Measurements from ENCODE around the gene HLTF. TPM values are rescaled to one million over a fixed set of nuclear protein-coding genes. Genes with fewer than 3 reads are reported as not detected.
A peak's percentile ranks its signal among the peaks of the same experiment; 100 is the strongest.

HLTF gene
- total RNA-seq, 1 donor from 2014 or later: 42.8 TPM

DNA sequence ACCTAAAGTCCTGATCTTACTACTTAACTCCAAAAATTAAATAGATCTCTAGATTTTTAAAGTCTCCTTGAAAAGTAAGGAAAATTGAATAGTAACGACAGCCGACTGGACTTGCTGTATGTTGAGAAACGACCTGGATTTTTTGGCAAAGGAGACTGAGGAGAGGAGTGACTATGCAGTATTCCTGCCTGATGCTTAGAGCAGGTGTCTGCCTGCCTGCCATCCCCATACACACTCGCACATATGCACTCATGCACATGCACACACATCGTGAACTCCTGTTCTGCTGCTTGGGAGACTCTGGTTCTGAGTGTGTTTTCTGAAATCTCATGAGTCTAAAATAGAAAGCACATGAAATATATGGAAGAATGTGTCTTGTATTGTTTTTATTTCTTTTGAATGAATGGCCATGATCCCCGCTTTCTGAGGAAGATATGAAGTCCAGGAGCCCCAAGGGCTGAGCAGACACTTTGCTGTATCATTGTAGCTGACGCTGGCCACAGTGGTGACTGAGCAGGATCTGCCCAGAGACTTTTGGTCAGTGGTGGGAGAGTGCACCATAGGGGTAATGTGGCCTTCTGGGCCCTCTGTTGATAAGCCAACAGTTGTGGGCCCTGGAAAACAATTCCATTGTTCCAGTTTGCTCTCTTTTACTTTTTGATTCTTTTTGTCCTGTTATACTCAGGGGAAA lies 78.6 kb downstream of the HLTF start:
- TF ChIP-seq, protein P1, sequence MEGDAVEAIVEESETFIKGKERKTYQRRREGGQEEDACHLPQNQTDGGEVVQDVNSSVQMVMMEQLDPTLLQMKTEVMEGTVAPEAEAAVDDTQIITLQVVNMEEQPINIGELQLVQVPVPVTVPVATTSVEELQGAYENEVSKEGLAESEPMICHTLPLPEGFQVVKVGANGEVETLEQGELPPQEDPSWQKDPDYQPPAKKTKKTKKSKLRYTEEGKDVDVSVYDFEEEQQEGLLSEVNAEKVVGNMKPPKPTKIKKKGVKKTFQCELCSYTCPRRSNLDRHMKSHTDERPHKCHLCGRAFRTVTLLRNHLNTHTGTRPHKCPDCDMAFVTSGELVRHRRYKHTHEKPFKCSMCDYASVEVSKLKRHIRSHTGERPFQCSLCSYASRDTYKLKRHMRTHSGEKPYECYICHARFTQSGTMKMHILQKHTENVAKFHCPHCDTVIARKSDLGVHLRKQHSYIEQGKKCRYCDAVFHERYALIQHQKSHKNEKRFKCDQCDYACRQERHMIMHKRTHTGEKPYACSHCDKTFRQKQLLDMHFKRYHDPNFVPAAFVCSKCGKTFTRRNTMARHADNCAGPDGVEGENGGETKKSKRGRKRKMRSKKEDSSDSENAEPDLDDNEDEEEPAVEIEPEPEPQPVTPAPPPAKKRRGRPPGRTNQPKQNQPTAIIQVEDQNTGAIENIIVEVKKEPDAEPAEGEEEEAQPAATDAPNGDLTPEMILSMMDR (IDR thresholded peaks at IDR 0.05; ENCODE audit: unreplicated experiment): no peak
- H3K9me3 Mint-ChIP-seq (ENCODE audit: low read depth): no peaks in the 10 kb centered on the region
- no peaks in the 10 kb centered on the region for H3K27me3 Mint-ChIP-seq
- no peak overlapping the region for H3K27ac Mint-ChIP-seq
- no peak for DNase-seq (ENCODE audit: low spot score, unreplicated experiment)
- peaks cover 16% of the 10 kb centered on the region for H3K36me3 Mint-ChIP-seq (ENCODE audit: insufficient read depth)
- no peak overlapping the region for H3K4me3 Mint-ChIP-seq (ENCODE audit: low read depth)
- H3K4me1 Mint-ChIP-seq (ENCODE audit: low read depth): peaks cover 18% of the 10 kb centered on the region

DNA sequence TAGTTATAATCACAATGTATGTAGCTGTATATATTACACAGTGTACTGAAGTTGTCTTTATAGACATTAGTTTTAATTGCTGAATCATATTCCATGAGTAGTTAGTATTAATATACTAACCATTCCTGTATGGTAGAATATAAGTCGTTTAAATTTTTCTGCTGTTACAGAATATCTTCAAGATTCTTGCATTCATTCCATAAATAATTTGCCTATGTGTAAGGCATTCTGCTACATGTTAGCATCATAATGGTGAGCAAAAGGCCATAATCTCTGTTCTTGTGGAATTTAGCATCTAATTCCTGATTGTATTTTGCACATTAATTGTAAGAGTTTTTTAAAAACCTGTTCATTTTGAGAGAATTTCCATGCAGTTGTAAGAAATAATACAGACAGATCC lies 80.9 kb downstream of the HLTF start:
- no peaks in the 10 kb centered on the region for H3K27me3 Mint-ChIP-seq
- H3K9me3 Mint-ChIP-seq (ENCODE audit: low read depth): no peaks in the 10 kb centered on the region
- H3K36me3 Mint-ChIP-seq (ENCODE audit: insufficient read depth): peaks cover 11% of the 10 kb centered on the region
- H3K4me1 Mint-ChIP-seq (ENCODE audit: low read depth): peaks cover 13% of the 10 kb centered on the region
- TF ChIP-seq, protein P1 (IDR thresholded peaks at IDR 0.05; ENCODE audit: unreplicated experiment): no peak
- DNase-seq (ENCODE audit: low spot score, unreplicated experiment): no peak
- H3K27ac Mint-ChIP-seq: no peak overlapping the region
- no peak overlapping the region for H3K4me3 Mint-ChIP-seq (ENCODE audit: low read depth)

DNA sequence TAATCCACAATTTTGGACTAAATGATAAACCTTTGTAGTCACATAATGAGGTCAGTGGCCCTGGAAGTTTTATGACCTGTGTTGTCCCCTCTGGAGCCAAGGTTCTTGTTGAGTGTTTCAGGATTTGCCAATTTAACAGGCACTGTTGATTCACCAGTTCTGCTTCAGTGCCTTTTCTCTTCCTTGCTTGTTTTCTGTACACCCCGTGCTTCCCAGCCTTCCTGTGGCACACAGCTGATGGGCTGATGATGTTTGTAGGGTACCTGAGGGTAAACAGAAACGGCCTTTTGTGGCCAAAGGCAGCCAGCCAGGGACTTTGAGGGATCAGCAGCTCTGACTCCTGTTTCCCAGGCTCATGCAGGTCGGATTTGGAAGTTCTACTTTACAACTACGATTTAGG lies 81.7 kb downstream of the HLTF start:
- H3K27ac Mint-ChIP-seq: peak overlapping the region; percentile 62

DNA sequence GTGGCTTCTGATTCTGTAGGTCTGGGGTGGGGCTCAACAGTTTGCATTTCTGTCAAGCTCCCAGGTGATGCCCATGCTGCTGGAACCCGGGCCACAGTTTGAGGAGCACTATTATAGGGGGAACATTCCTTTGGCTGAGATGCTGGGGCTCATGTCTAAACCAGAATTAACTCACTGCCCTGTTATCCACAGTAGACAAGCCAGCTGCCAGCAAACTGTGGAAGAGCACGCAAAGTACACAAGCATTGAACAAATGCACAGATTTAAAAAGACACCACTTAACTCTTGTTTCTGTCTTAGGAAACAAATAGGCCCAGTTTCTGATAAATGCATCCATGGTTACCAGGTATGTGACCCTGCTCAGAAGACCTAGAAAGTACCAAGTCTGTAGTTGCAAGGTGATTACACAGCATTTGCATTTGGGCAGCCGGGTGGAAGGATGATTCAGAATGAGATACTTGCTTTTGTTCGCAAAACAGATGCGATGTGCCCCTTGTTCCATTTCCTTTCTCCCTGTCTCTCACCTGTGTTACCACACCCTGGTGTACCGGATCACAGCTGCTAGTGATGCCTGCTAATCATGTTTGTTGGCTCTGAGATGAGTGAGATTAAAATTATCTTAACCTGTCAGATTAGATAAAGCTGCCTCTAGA lies 82.6 kb downstream of the HLTF start:
- H3K4me1 Mint-ChIP-seq (ENCODE audit: low read depth): peaks cover 13% of the 10 kb centered on the region
- no peak overlapping the region for H3K27ac Mint-ChIP-seq
- H3K9me3 Mint-ChIP-seq (ENCODE audit: low read depth): no peaks in the 10 kb centered on the region
- no peak for DNase-seq (ENCODE audit: low spot score, unreplicated experiment)
- H3K36me3 Mint-ChIP-seq (ENCODE audit: insufficient read depth): peaks cover 12% of the 10 kb centered on the region
- no peak overlapping the region for H3K4me3 Mint-ChIP-seq (ENCODE audit: low read depth)
- no peaks in the 10 kb centered on the region for H3K27me3 Mint-ChIP-seq
- TF ChIP-seq, protein P1 (IDR thresholded peaks at IDR 0.05; ENCODE audit: unreplicated experiment): no peak

More for the DNA sequence above, 81.7 kb downstream of the HLTF start:
- Mint-ChIP-seq H3K4me1 (ENCODE audit: low read depth) (peaks cover 13% of the 10 kb centered on the region), H3K27me3 (no peaks in the 10 kb centered on the region), H3K4me3 (ENCODE audit: low read depth) (no peak overlapping the region), H3K36me3 (ENCODE audit: insufficient read depth) (peaks cover 11% of the 10 kb centered on the region), H3K9me3 (ENCODE audit: low read depth) (no peaks in the 10 kb centered on the region)
- TF ChIP-seq, protein P1 (IDR thresholded peaks at IDR 0.05; ENCODE audit: unreplicated experiment): no peak
- no peak for DNase-seq (ENCODE audit: low spot score, unreplicated experiment)

DNA sequence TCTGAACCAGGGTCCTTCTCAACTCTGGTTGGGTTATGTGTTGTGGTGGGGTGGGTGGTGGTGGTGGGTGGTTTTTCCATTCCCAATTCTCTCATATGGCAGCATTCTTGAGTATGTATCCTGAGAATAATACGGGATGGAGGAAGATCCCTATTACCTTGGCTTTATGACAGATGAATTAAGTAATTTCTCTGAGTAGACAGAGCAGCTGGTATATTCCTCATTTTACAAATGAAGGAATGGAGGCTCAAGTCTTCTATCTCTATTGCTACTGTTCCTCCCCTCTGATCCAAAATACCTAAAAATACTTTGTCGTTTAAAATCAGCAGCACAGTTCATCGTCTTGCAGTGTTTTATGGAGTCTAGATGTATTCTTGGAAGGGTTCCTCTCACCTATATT lies 84.6 kb downstream of the HLTF start:
- H3K4me1 Mint-ChIP-seq (ENCODE audit: low read depth): peaks cover 13% of the 10 kb centered on the region
- no peak overlapping the region for H3K27ac Mint-ChIP-seq
- TF ChIP-seq, protein P1 (IDR thresholded peaks at IDR 0.05; ENCODE audit: unreplicated experiment): no peak
- H3K9me3 Mint-ChIP-seq (ENCODE audit: low read depth): no peaks in the 10 kb centered on the region
- peaks cover 3% of the 10 kb centered on the region for H3K36me3 Mint-ChIP-seq (ENCODE audit: insufficient read depth)
- H3K27me3 Mint-ChIP-seq: no peaks in the 10 kb centered on the region
- no peak for DNase-seq (ENCODE audit: low spot score, unreplicated experiment)
- H3K4me3 Mint-ChIP-seq (ENCODE audit: low read depth): no peak overlapping the region

Measured in progenitor cell of endocrine pancreas (in vitro differentiated cells).